ENCODE results near the gene QDPR.

Gene QDPR

DNA sequence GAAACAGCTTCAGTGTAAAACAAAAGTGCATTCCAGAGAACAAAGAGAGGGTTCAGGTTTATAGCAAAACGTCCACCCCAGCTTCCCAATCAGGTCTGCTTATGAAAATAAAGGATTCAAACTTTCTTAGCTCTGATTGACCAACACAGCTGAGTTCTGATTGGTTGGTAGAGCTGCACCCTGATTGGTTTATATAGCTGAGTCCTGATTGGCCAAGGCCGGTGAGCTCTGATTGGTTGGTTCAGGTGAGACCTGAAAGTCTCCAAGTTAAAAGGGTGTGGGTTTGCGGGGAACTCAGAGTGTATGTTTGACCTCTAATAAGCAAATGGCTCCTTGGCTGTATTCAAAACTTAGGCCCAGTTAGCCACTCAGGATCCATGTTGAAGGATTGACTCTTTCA, 24.0 kb upstream of the QDPR start:
- H3K27me3 ChIP-seq (ENCODE audit: insufficient read depth, poor library complexity, severe bottlenecking) = no peaks in the 10 kb centered on the region
- H3K4me3 ChIP-seq (replicated peaks; ENCODE audit: insufficient read depth, low read length) = no peak overlapping the region
- TF ChIP-seq, protein P1, sequence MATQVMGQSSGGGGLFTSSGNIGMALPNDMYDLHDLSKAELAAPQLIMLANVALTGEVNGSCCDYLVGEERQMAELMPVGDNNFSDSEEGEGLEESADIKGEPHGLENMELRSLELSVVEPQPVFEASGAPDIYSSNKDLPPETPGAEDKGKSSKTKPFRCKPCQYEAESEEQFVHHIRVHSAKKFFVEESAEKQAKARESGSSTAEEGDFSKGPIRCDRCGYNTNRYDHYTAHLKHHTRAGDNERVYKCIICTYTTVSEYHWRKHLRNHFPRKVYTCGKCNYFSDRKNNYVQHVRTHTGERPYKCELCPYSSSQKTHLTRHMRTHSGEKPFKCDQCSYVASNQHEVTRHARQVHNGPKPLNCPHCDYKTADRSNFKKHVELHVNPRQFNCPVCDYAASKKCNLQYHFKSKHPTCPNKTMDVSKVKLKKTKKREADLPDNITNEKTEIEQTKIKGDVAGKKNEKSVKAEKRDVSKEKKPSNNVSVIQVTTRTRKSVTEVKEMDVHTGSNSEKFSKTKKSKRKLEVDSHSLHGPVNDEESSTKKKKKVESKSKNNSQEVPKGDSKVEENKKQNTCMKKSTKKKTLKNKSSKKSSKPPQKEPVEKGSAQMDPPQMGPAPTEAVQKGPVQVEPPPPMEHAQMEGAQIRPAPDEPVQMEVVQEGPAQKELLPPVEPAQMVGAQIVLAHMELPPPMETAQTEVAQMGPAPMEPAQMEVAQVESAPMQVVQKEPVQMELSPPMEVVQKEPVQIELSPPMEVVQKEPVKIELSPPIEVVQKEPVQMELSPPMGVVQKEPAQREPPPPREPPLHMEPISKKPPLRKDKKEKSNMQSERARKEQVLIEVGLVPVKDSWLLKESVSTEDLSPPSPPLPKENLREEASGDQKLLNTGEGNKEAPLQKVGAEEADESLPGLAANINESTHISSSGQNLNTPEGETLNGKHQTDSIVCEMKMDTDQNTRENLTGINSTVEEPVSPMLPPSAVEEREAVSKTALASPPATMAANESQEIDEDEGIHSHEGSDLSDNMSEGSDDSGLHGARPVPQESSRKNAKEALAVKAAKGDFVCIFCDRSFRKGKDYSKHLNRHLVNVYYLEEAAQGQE (IDR thresholded peaks at IDR 0.05; ENCODE audit: insufficient replicate concordance, low read depth) = no peak
- TF ChIP-seq POLR2AphosphoS5 (IDR thresholded peaks at IDR 0.05; ENCODE audit: low read depth) (no peak), GABPA (IDR thresholded peaks at IDR 0.05; ENCODE audit: low read depth) (no peak), SPI1 (IDR thresholded peaks at IDR 0.05; ENCODE audit: borderline replicate concordance, low read depth) (no peak)
- TF ChIP-seq, protein P2, sequence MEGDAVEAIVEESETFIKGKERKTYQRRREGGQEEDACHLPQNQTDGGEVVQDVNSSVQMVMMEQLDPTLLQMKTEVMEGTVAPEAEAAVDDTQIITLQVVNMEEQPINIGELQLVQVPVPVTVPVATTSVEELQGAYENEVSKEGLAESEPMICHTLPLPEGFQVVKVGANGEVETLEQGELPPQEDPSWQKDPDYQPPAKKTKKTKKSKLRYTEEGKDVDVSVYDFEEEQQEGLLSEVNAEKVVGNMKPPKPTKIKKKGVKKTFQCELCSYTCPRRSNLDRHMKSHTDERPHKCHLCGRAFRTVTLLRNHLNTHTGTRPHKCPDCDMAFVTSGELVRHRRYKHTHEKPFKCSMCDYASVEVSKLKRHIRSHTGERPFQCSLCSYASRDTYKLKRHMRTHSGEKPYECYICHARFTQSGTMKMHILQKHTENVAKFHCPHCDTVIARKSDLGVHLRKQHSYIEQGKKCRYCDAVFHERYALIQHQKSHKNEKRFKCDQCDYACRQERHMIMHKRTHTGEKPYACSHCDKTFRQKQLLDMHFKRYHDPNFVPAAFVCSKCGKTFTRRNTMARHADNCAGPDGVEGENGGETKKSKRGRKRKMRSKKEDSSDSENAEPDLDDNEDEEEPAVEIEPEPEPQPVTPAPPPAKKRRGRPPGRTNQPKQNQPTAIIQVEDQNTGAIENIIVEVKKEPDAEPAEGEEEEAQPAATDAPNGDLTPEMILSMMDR (IDR thresholded peaks at IDR 0.05; ENCODE audit: insufficient read depth, low read length) = no peak
- no peak for DNase-seq (ENCODE audit: low read depth in 1 of 2, low spot score in 1 of 2)
- no peak overlapping the region for H3K27ac ChIP-seq (replicated peaks)

- Histone ChIP-seq H3K4me3 (replicated peaks; ENCODE audit: insufficient read depth, low read length) (no peak overlapping the region), H3K27me3 (ENCODE audit: insufficient read depth, poor library complexity, severe bottlenecking) (no peaks in the 10 kb centered on the region), H3K27ac (replicated peaks) (no peak overlapping the region)
- DNase-seq (ENCODE audit: low read depth in 1 of 2, low spot score in 1 of 2) = no peak
- TF ChIP-seq GABPA (IDR thresholded peaks at IDR 0.05; ENCODE audit: low read depth) (no peak), SPI1 (IDR thresholded peaks at IDR 0.05; ENCODE audit: borderline replicate concordance, low read depth) (no peak)
Measured at GRCh38 chr4:17535242-17535641, 23.4 kb upstream of the QDPR start.

DNA sequence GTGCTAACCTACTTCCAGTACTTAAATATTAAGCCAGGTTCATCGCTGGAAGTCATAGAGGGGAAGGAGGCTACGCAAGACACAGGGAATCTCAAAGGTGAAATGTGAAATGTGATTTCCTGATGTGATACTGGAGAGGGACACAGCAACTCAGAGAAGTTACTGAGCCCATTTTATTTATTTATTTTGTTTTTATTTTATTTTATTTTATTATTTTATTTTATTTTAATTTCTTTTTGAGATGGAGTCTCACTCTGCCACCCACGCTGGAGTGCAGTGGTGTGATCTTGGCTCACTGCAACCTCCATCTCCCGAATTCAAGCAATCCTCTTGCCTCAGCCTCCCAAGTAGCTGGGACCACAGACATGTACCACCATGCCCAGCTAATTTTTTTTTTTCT, 22.8 kb upstream of the QDPR start:
- no peak for DNase-seq (ENCODE audit: low read depth in 1 of 2, low spot score in 1 of 2)
- TF ChIP-seq POLR2AphosphoS5 (IDR thresholded peaks at IDR 0.05; ENCODE audit: low read depth) = no peak
- TF ChIP-seq, protein P2 (IDR thresholded peaks at IDR 0.05; ENCODE audit: insufficient read depth, low read length) = no peak
- TF ChIP-seq SPI1 (IDR thresholded peaks at IDR 0.05; ENCODE audit: borderline replicate concordance, low read depth) = no peak
- TF ChIP-seq GABPA (IDR thresholded peaks at IDR 0.05; ENCODE audit: low read depth) = no peak
- TF ChIP-seq, protein P1 (IDR thresholded peaks at IDR 0.05; ENCODE audit: insufficient replicate concordance, low read depth) = no peak
- no peak overlapping the region for H3K4me3 ChIP-seq (replicated peaks; ENCODE audit: insufficient read depth, low read length)
- H3K27me3 ChIP-seq (ENCODE audit: insufficient read depth, poor library complexity, severe bottlenecking) = no peaks in the 10 kb centered on the region
- H3K27ac ChIP-seq (replicated peaks) = no peak overlapping the region

DNA sequence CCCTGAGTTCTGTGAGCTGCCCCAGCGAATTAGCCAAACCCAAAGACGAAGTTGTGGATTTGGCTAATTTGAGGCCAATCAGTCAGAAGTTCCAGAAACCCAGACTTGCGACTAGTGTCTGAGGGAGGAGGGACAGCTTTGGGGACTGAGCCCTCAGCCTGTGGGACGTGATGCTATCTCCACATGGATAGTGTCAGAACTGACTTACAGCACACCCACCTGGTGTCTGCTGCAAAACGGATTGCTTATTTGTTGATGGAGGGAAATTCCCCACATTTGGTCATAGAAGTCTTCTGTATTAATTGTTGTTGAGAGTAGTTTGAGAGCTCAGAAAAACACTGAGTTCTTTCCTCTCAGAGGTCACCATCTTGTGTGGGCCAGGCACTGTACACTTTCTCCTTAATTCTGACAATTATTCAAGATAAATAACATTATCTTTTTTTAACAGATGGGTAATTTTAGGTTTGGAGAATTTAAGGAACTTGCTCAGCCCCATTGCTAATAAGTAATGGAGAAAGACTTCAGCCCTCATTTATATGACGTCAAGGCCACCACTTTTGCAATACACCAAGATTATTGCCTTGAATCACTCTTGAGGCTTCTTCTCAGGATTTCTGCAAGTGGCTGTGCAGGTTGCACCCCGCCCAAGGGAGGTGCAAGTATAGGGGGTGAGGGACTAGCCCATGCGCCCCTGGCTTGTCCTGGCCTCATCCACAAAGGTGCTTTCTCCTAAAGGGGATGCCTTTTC, 19.8 kb upstream of the QDPR start:
- peak in 1 of 2 experiments; percentile 46 for DNase-seq (ENCODE audit: low read depth in 1 of 2, low spot score in 1 of 2)

More for the DNA sequence above, 19.8 kb upstream of the QDPR start:
- no peak overlapping the region for H3K27ac ChIP-seq (replicated peaks)
- H3K4me3 ChIP-seq (replicated peaks; ENCODE audit: insufficient read depth, low read length) = no peak overlapping the region
- no peaks in the 10 kb centered on the region for H3K27me3 ChIP-seq (ENCODE audit: insufficient read depth, poor library complexity, severe bottlenecking)
- no peak for TF ChIP-seq SPI1 (IDR thresholded peaks at IDR 0.05; ENCODE audit: borderline replicate concordance, low read depth)
- TF ChIP-seq, protein P1 (IDR thresholded peaks at IDR 0.05; ENCODE audit: insufficient replicate concordance, low read depth) = no peak
- TF ChIP-seq, protein P2 (IDR thresholded peaks at IDR 0.05; ENCODE audit: insufficient read depth, low read length) = no peak
- no peak for TF ChIP-seq POLR2AphosphoS5 (IDR thresholded peaks at IDR 0.05; ENCODE audit: low read depth)
- TF ChIP-seq GABPA (IDR thresholded peaks at IDR 0.05; ENCODE audit: low read depth) = no peak
